H9 (cell line): ENCODE data around the gene F7. TPM values are rescaled to one million over a fixed set of nuclear protein-coding genes. Genes with fewer than 3 reads are reported as not detected.

Experiments used
- DNase-seq: peaks from one replicate; pipeline ENCODE4 v3.0.0-alpha.2; 2017
- H2AFZ ChIP-seq: one replicate; pipeline ENCODE4 v1.6.1; 2013; ENCODE audit warnings: mild to moderate bottlenecking, low read length, control low read depth, moderate library complexity
- H2AK5ac ChIP-seq: 2 replicates; pipeline ENCODE4 v1.6.1; 2013; ENCODE audit warnings: low read length, control low read depth, mixed read lengths; ENCODE audit not compliant: insufficient read length
- H2BK120ac ChIP-seq: one replicate; pipeline ENCODE4 v1.6.1; 2013; ENCODE audit warnings: low read depth, mild to moderate bottlenecking, low read length, control low read depth, inconsistent platforms; ENCODE audit not compliant: poor library complexity, severe bottlenecking
- H2BK12ac ChIP-seq: 2 replicates; pipeline ENCODE4 v1.6.1; 2013; ENCODE audit warnings: low read length, control low read depth, mixed read lengths, low read depth; ENCODE audit not compliant: insufficient read length
- H2BK15ac ChIP-seq: 2 replicates; pipeline ENCODE4 v1.6.1; 2013; ENCODE audit warnings: low read depth, low read length, control low read depth
- H2BK20ac ChIP-seq: one replicate; pipeline ENCODE4 v1.6.1; 2013; ENCODE audit warnings: low read depth, mild to moderate bottlenecking, low read length, control low read depth, inconsistent platforms; ENCODE audit not compliant: poor library complexity, severe bottlenecking
- H2BK5ac ChIP-seq: 2 replicates; pipeline ENCODE4 v1.6.1; 2013; ENCODE audit warnings: low read length, control low read depth, mixed read lengths; ENCODE audit not compliant: insufficient read length
- H3K14ac ChIP-seq: 2 replicates; pipeline ENCODE4 v1.6.1; 2013; ENCODE audit warnings: low read length, control low read depth; ENCODE audit not compliant: insufficient read depth
- H3K18ac ChIP-seq: 2 replicates; pipeline ENCODE4 v1.6.1; 2013; ENCODE audit warnings: low read depth, mild to moderate bottlenecking, mixed read lengths, low read length, control low read depth; ENCODE audit not compliant: insufficient read length
- H3K23ac ChIP-seq: 2 replicates; pipeline ENCODE4 v1.6.1; 2013; ENCODE audit warnings: low read length, control low read depth, mixed read lengths, low read depth; ENCODE audit not compliant: insufficient read length
- H3K23me2 ChIP-seq: 2 replicates; pipeline ENCODE4 v1.6.1; 2013; ENCODE audit warnings: low read depth, mild to moderate bottlenecking, mixed read lengths, low read length, control low read depth; ENCODE audit not compliant: insufficient read length, poor library complexity, severe bottlenecking
- H3K27ac ChIP-seq: 2 replicates; pipeline ENCODE4 v1.5.1; 2013; ENCODE audit warnings: low read length, control low read depth, mixed read lengths, low read depth; ENCODE audit not compliant: insufficient read length
- H3K27me3 ChIP-seq: 2 replicates; pipeline ENCODE4 v1.6.1; 2013; ENCODE audit warnings: low read length, control low read depth, inconsistent platforms; ENCODE audit not compliant: insufficient read depth
- H3K4ac ChIP-seq: 2 replicates; pipeline ENCODE4 v1.6.1; 2013; ENCODE audit warnings: low read depth, mild to moderate bottlenecking, control low read depth, inconsistent platforms, low read length, moderate library complexity
- H3K4me1 ChIP-seq: 2 replicates; pipeline ENCODE4 v1.6.1; 2013; ENCODE audit warnings: low read length, control low read depth, inconsistent platforms; ENCODE audit not compliant: insufficient read depth
- H3K4me2 ChIP-seq: 2 replicates; pipeline ENCODE4 v1.6.1; 2013; ENCODE audit warnings: low read length, control low read depth, mixed read lengths; ENCODE audit not compliant: insufficient read length, insufficient read depth
- H3K56ac ChIP-seq: 2 replicates; pipeline ENCODE4 v1.6.1; 2013; ENCODE audit warnings: low read depth, mild to moderate bottlenecking, mixed read lengths, low read length, control low read depth; ENCODE audit not compliant: insufficient read length
- H3K79me1 ChIP-seq: 2 replicates; pipeline ENCODE4 v1.6.1; 2013; ENCODE audit warnings: low read depth, mild to moderate bottlenecking, moderate library complexity, low read length, control low read depth, inconsistent platforms; ENCODE audit not compliant: insufficient read depth, poor library complexity, severe bottlenecking
- H3K79me2 ChIP-seq: 2 replicates; pipeline ENCODE4 v1.6.1; 2013; ENCODE audit warnings: low read length, control low read depth, inconsistent platforms; ENCODE audit not compliant: insufficient read depth
- H3K9ac ChIP-seq: 2 replicates; pipeline ENCODE4 v1.6.1; 2013; ENCODE audit warnings: low read length, control low read depth, mixed read lengths; ENCODE audit not compliant: insufficient read length; ENCODE audit errors: extremely low read depth
- H3K9me3 ChIP-seq: one replicate; pipeline ENCODE4 v1.6.1; 2013; ENCODE audit warnings: low read depth, low read length, inconsistent platforms; ENCODE audit not compliant: control insufficient read depth
- H3T11ph ChIP-seq: one replicate; pipeline ENCODE4 v1.6.1; 2013; ENCODE audit warnings: mild to moderate bottlenecking, low read length, control low read depth, inconsistent platforms
- H4K20me1 ChIP-seq: one replicate; pipeline ENCODE4 v1.6.1; 2013; ENCODE audit not compliant: control insufficient read depth, insufficient read length, insufficient read depth
- H4K5ac ChIP-seq: 2 replicates; pipeline ENCODE4 v1.6.1; 2013; ENCODE audit warnings: low read depth, mild to moderate bottlenecking, mixed read lengths, low read length, control low read depth; ENCODE audit not compliant: insufficient read length
- H4K8ac ChIP-seq: replicated peaks from 2 replicates; pipeline ENCODE4 v1.6.1; 2013; ENCODE audit warnings: low read length, control low read depth, mixed read lengths, low read depth; ENCODE audit not compliant: insufficient read length
- H4K91ac ChIP-seq: 2 replicates; pipeline ENCODE4 v1.6.1; 2013; ENCODE audit warnings: low read depth, mild to moderate bottlenecking, moderate library complexity, mixed read lengths, low read length, control low read depth; ENCODE audit not compliant: insufficient read length
- H3K27ac Mint-ChIP-seq, 3 experiments: 2 replicates in 2 of 3; 3 replicates in 1 of 3; pipeline ENCODE4 v1.8.0; 2020 to 2021; ENCODE audit warnings: mixed read lengths in 3 of 3, mild to moderate bottlenecking in 1 of 3, moderate library complexity in 1 of 3
- H3K27me3 Mint-ChIP-seq: 2 replicates; pipeline ENCODE4 v1.8.0; 2021; ENCODE audit warnings: low read depth, mild to moderate bottlenecking, moderate library complexity, mixed read lengths
- H3K36me3 Mint-ChIP-seq, 3 experiments: 2 replicates in 2 of 3; 3 replicates in 1 of 3; pipeline ENCODE4 v1.8.0; 2020 to 2021; ENCODE audit warnings: low read depth in 3 of 3, mixed read lengths in 3 of 3; ENCODE audit not compliant: insufficient read depth in 1 of 3
- H3K4me1 Mint-ChIP-seq, 2 experiments: 2 replicates each; pipeline ENCODE4 v1.8.0; 2020; ENCODE audit warnings: mixed read lengths in 2 of 2
- H3K4me3 Mint-ChIP-seq, 2 experiments: 2 replicates in 1 of 2; 3 replicates in 1 of 2; pipeline ENCODE4 v1.8.0; 2020 to 2021; ENCODE audit warnings: mild to moderate bottlenecking in 2 of 2, mixed read lengths in 2 of 2, moderate library complexity in 1 of 2
- H3K9me3 Mint-ChIP-seq, 2 experiments: 2 replicates in 1 of 2; 3 replicates in 1 of 2; pipeline ENCODE4 v1.8.0; 2020; ENCODE audit warnings: mild to moderate bottlenecking in 2 of 2, mixed read lengths in 2 of 2, moderate library complexity in 1 of 2
- WGBS: extraction: QIAGEN DNeasy Blood & Tissue Kit; methylation state at CpG from one replicate; pipeline ENCODE4 v1.1.7; 2013; ENCODE audit warnings: missing lambda C conversion rate, low lambda C conversion rate, mixed read lengths; ENCODE audit not compliant: insufficient read length; ENCODE audit errors: extremely low coverage; 5-methylcytosine and 5-hydroxymethylcytosine counted together
- total RNA-seq: library from RNA; stranded (reverse); gene quantifications from 2 replicates; pipeline ENCODE4 v1.2.1, GENCODE V29; 2021
- TF ChIP-seq, protein P1 (sequence below): fragments of 200-600 bp; sonication (generic); conservative IDR thresholded peaks from 3 replicates; pipeline ENCODE4 v1.8.0; 2021; ENCODE audit warnings: antibody characterized with exemption, mild to moderate bottlenecking

The F7 gene
- total RNA-seq, 1 experiment from 2014 or later: 0.81 TPM

DNA sequence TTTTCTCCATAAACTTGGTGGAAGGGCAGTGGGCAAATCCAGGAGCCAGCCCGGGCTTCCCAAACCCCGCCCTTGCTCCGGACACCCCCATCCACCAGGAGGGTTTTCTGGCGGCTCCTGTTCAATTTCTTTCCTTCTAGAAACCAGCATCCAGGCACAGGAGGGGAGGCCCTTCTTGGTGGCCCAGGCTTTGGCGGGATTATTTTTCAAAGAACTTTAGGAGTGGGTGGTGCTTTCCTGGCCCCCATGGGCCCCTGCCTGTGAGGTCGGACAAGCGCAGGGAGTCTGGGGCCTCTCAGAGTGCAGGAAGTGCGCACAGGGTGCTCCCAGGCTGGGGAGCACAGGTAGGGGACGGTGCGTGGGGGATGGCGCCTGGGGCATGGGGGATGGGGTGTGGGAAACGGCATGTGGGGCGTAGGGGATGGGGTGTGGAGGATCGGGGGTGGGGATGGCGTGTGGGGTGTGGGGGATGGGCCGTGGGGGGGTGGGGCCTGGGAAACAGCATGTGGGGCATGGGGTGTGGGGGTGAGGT, 396 bp downstream of the F7 start:
- no peak overlapping the region for H2BK5ac ChIP-seq
- peaks cover 19% of the 10 kb centered on the region; the same call in 1 of the 2 replicates for H3K27me3 ChIP-seq
- no peak overlapping the region for H3K14ac ChIP-seq
- no peak overlapping the region for H3K27ac ChIP-seq
- H3K18ac ChIP-seq: no peak overlapping the region
- no peak overlapping the region for H4K91ac ChIP-seq
- H3K4me1 Mint-ChIP-seq: peaks cover 7 to 19% of the 10 kb centered on the region in 2 experiments; a peak in 2 of 4 replicates
- TF ChIP-seq, protein P1, sequence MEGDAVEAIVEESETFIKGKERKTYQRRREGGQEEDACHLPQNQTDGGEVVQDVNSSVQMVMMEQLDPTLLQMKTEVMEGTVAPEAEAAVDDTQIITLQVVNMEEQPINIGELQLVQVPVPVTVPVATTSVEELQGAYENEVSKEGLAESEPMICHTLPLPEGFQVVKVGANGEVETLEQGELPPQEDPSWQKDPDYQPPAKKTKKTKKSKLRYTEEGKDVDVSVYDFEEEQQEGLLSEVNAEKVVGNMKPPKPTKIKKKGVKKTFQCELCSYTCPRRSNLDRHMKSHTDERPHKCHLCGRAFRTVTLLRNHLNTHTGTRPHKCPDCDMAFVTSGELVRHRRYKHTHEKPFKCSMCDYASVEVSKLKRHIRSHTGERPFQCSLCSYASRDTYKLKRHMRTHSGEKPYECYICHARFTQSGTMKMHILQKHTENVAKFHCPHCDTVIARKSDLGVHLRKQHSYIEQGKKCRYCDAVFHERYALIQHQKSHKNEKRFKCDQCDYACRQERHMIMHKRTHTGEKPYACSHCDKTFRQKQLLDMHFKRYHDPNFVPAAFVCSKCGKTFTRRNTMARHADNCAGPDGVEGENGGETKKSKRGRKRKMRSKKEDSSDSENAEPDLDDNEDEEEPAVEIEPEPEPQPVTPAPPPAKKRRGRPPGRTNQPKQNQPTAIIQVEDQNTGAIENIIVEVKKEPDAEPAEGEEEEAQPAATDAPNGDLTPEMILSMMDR: no peak
- H3K27me3 Mint-ChIP-seq: peaks cover 27% of the 10 kb centered on the region
- peaks cover 3 to 4% of the 10 kb centered on the region in 2 experiments; a peak in 4 of 5 replicates for H3K9me3 Mint-ChIP-seq
- no peak for DNase-seq
- H3K9me3 ChIP-seq: no peaks in the 10 kb centered on the region
- H3K9ac ChIP-seq: no peak overlapping the region
- H2AK5ac ChIP-seq: no peak overlapping the region
- no peak overlapping the region for H3K4me2 ChIP-seq
- no peaks in the 10 kb centered on the region; the same call in 1 of the 2 replicates for H3K4me1 ChIP-seq
- H2BK120ac ChIP-seq: no peak overlapping the region
- no peaks in the 10 kb centered on the region for H3K79me2 ChIP-seq
- no peak overlapping the region for H2BK15ac ChIP-seq
- H2BK20ac ChIP-seq: no peak overlapping the region
- H2AFZ ChIP-seq: no peak overlapping the region
- no peak overlapping the region for H3K4ac ChIP-seq
- no peak overlapping the region for H3K23ac ChIP-seq
- no peaks in the 10 kb centered on the region for H3K79me1 ChIP-seq
- no peak overlapping the region for H3T11ph ChIP-seq
- no peak overlapping the region for H4K8ac ChIP-seq
- H4K20me1 ChIP-seq: peaks cover 4% of the 10 kb centered on the region
- no peak overlapping the region for H4K5ac ChIP-seq
- H3K56ac ChIP-seq: no peak overlapping the region
- no peak overlapping the region for H3K27ac Mint-ChIP-seq
- peaks cover 3 to 5% (median 4%) of the 10 kb centered on the region in 3 experiments; a peak in 4 of 7 replicates for H3K36me3 Mint-ChIP-seq
- H3K23me2 ChIP-seq: peaks cover 4% of the 10 kb centered on the region
- WGBS: no CpG with 5 or more reads among the region's 16 CpGs
- no peak overlapping the region for H3K4me3 Mint-ChIP-seq
- H2BK12ac ChIP-seq: no peak overlapping the region
